ENCODE measurements around the gene TMEM37.
A peak's percentile ranks its signal among the peaks of the same experiment; 100 is the strongest.

Gene TMEM37

GRCh38 chr2:119455066-119455718 lies 23.5 kb downstream of the TMEM37 start:
- DNase-seq (ENCODE audit: low read depth in 2 of 2), result no peak

GRCh38 chr2:119460076-119460475 lies 28.4 kb downstream of the TMEM37 start:
- no peak for DNase-seq (ENCODE audit: low read depth in 2 of 2)

GRCh38 chr2:119461811-119462210 lies 30.2 kb downstream of the TMEM37 start:
- no peak for DNase-seq (ENCODE audit: low read depth in 2 of 2)

GRCh38 chr2:119462574-119462973 lies 30.9 kb downstream of the TMEM37 start:
- DNase-seq (ENCODE audit: low read depth in 2 of 2), result no peak

GRCh38 chr2:119463136-119463535 lies 31.5 kb downstream of the TMEM37 start:
- no peak for DNase-seq (ENCODE audit: low read depth in 2 of 2)

- DNase-seq (ENCODE audit: low read depth in 2 of 2), result no peak
These were observed 32.3 kb downstream of the TMEM37 start for GRCh38 chr2:119463990-119464389.

- no peak for DNase-seq (ENCODE audit: low read depth in 2 of 2)
These were observed 33.3 kb downstream of the TMEM37 start for GRCh38 chr2:119464981-119465380.

- no peak for DNase-seq (ENCODE audit: low read depth in 2 of 2)
These were observed 34.0 kb downstream of the TMEM37 start for GRCh38 chr2:119465687-119466086.

GRCh38 chr2:119466373-119466772 lies 34.7 kb downstream of the TMEM37 start:
- no peak for DNase-seq (ENCODE audit: low read depth in 2 of 2)

- DNase-seq (ENCODE audit: low read depth in 2 of 2), result no peak
These were observed 36.7 kb downstream of the TMEM37 start for GRCh38 chr2:119468154-119468955.

- DNase-seq (ENCODE audit: low read depth in 2 of 2), result no peak
These were observed 37.5 kb downstream of the TMEM37 start for GRCh38 chr2:119469131-119469530.

- DNase-seq (ENCODE audit: low read depth in 2 of 2), result no peak
These were observed 38.1 kb downstream of the TMEM37 start for GRCh38 chr2:119469661-119470297.

- DNase-seq (ENCODE audit: low read depth in 2 of 2), result no peak
These were observed 41.1 kb downstream of the TMEM37 start for GRCh38 chr2:119472749-119473148.

- no peak for DNase-seq (ENCODE audit: low read depth in 2 of 2)
These were observed 42.1 kb downstream of the TMEM37 start for GRCh38 chr2:119473621-119474370.

GRCh38 chr2:119474371-119475224 lies 42.9 kb downstream of the TMEM37 start:
- no peak for DNase-seq (ENCODE audit: low read depth in 2 of 2)

GRCh38 chr2:119475225-119475856 lies 43.7 kb downstream of the TMEM37 start:
- no peak for DNase-seq (ENCODE audit: low read depth in 2 of 2)

GRCh38 chr2:119475857-119476244 lies 44.2 kb downstream of the TMEM37 start:
- DNase-seq (ENCODE audit: low read depth in 2 of 2), result no peak

GRCh38 chr2:119476301-119477112 lies 44.9 kb downstream of the TMEM37 start:
- peak; percentile 10 to 15 for DNase-seq (ENCODE audit: low read depth in 2 of 2)

- DNase-seq (ENCODE audit: low read depth in 2 of 2), result no peak
These were observed 45.5 kb downstream of the TMEM37 start for GRCh38 chr2:119477113-119477505.
